K562 (cell line): Measurements from ENCODE around the gene PGAP2. TPM values are rescaled to one million over a fixed set of nuclear protein-coding genes. Genes with fewer than 3 reads are reported as not detected.

Experiments used
- ARID4B ChIP-seq: sonication (generic); formaldehyde crosslinking; IDR thresholded peaks from 2 replicates; pipeline ENCODE4 v1.8.0; 2022; ENCODE audit warnings: mild to moderate bottlenecking, missing genetic modification reagents
- CCNT2 ChIP-seq: IDR thresholded peaks from 2 replicates; pipeline ENCODE4 v1.6.1; 2011; ENCODE audit warnings: borderline replicate concordance, low read depth, mild to moderate bottlenecking, moderate library complexity, mixed read lengths, low read length; ENCODE audit not compliant: insufficient read length; ENCODE audit errors: extremely low read depth
- MCM7 ChIP-seq, 2 experiments: fragments of 450-650 bp; IDR thresholded peaks; 2 replicates each; pipeline ENCODE4 v1.6.1; 2016 to 2018
- MGA ChIP-seq: fragments of 450-650 bp; IDR thresholded peaks from 2 replicates; pipeline ENCODE4 v1.6.1; 2016; ENCODE audit warnings: mild to moderate bottlenecking, moderate library complexity
- NRF1 ChIP-seq, 2 experiments: fragments of 450-650 bp; IDR thresholded peaks in 1 of 2; conservative IDR thresholded peaks in 1 of 2; 2 replicates each; pipeline ENCODE4 v1.6.1; 2014; ENCODE audit warnings: mild to moderate bottlenecking in 2 of 2
- RCOR1 ChIP-seq, 2 experiments: IDR thresholded peaks; 2 replicates each; pipeline ENCODE4 v1.6.1; 2012; ENCODE audit warnings: low read depth in 2 of 2, low read length in 2 of 2, borderline replicate concordance in 1 of 2, improper control_type of control experiment in 1 of 2
- SRSF7 ChIP-seq: fragments of 200-400 bp; formaldehyde crosslinking; optimal IDR thresholded peaks from 2 replicates; pipeline ENCODE3; 2017; ENCODE audit warnings: mild to moderate bottlenecking, low read depth, low read length
- TAF1 ChIP-seq: IDR thresholded peaks from 2 replicates; pipeline ENCODE4 v1.6.1; 2011; ENCODE audit warnings: mild to moderate bottlenecking, low read length, moderate library complexity; ENCODE audit not compliant: insufficient read depth, control insufficient read depth, severe bottlenecking; ENCODE audit errors: extremely low read depth
- TCFL5 ChIP-seq: fragments of 250-450 bp; sonication (Bioruptor Pico); conservative IDR thresholded peaks from 2 replicates; pipeline ENCODE4 v1.6.1; 2021; ENCODE audit warnings: mild to moderate bottlenecking, moderate library complexity, matching md5 sums
- ZNF77 ChIP-seq: fragments of 250-450 bp; sonication (Bioruptor Pico); IDR thresholded peaks from 2 replicates; pipeline ENCODE4 v1.5.0; 2020
- polyA plus RNA-seq, 8 experiments: library from polyadenylated mRNA; depleted of rRNA in 4 of 8; stranded (reverse) in 5 of 8; unstranded in 3 of 8; fragments of >200 nt; fragmentation: Nextera tagmentation in 2 of 8; fragmentation: Illumina TruSeq in 1 of 8; extraction: Ambion mirVana in 2 of 8; extraction: Trizol in 1 of 8; gene quantifications; 2 replicates each; pipeline versions ENCODE4 v1.2.1 to v1.2.3, GENCODE V29; 2011 to 2014; ENCODE audit warnings: inconsistent platforms in 1 of 8, missing spikeins in 1 of 8
- total RNA-seq, 7 experiments: library from RNA; depleted of rRNA in 6 of 7; stranded (reverse); fragments of >200 nt in 6 of 7; fragmentation: Illumina TruSeq in 2 of 7; extraction: Trizol in 2 of 7; gene quantifications; 2 replicates each; pipeline versions ENCODE4 v1.2.1 to v1.2.3, GENCODE V29; 2011 to 2021; ENCODE audit warnings: low replicate concordance in 1 of 7

The PGAP2 gene
- total and polyA plus RNA-seq, 9 of the 15 experiments (the other 6 are each of a cell fraction or from before 2014, with no cell fraction given) = 17.9 to 47.2 (median 33.7) TPM

- TF ChIP-seq MGA = no peak
- no peak for TF ChIP-seq ZNF77 (CRISPR knock-in tag)
- TF ChIP-seq TAF1 = peak; percentile 15
- TF ChIP-seq ARID4B = peak; percentile 71; the same call in 1 of the 2 replicates
- TF ChIP-seq NRF1 (conservative IDR thresholded peaks at IDR 0.05 in 1 of 2, IDR thresholded peaks at IDR 0.05 in 1 of 2) = no peak
- TF ChIP-seq RCOR1 (IDR thresholded peaks at IDR 0.05; ENCODE audit: borderline replicate concordance in 1 of 2, low read depth in 2 of 2, low read length in 2 of 2) = peak in 1 of 2 experiments; percentile 83; a peak in 2 of 4 replicates
- no peak for TF ChIP-seq SRSF7
- TF ChIP-seq MCM7 (IDR thresholded peaks at IDR 0.05) = no peak
- peak; percentile 52 for TF ChIP-seq CCNT2
- no peak for TF ChIP-seq TCFL5
Measured at GRCh38 chr11:3807909-3808860, at the start of gene PGAP2 (continued).
